Measurements from ENCODE around the gene INTS4. TPM values are rescaled to one million over a fixed set of nuclear protein-coding genes. Genes with fewer than 3 reads are reported as not detected.
"Not testable (repeated sequence)": the region's sequence is repeated elsewhere in the genome, so short reads cannot be mapped to it uniquely, and the experiment has no call there.

INTS4 gene
- total RNA-seq, 1 donor from 2014 or later: 46.9 TPM

- not testable (repeated sequence) for DNase-seq (ENCODE audit: low spot score)
These were observed 51.2 kb downstream of the INTS4 start for GRCh38 chr11:77943296-77943695.

DNA sequence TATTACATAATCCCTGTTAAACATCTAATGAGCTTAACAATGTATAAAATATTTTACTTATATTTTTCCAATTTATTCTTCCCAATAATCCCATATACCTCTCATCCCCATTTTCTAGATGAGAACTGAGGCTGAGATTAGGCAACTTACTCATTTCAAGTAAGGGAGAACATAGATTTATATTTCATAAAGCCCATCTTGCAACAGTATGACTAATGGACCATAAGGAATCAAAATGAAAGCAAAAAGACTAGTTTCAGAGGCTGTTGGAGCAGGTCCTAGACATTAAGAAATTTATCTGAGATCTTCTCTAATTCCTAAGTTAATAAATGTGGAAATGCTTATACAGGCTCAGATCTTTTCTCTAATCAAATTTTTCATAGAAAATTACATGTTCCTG is 52.0 kb downstream of the INTS4 start:
- not testable (repeated sequence) for DNase-seq (ENCODE audit: low spot score)

GRCh38 chr11:77933596-77933995 is 60.9 kb downstream of the INTS4 start:
- not testable (repeated sequence) for DNase-seq (ENCODE audit: low spot score)

- DNase-seq (ENCODE audit: low spot score): not testable (repeated sequence)
These were observed 63.9 kb downstream of the INTS4 start for GRCh38 chr11:77930334-77931208.

DNA sequence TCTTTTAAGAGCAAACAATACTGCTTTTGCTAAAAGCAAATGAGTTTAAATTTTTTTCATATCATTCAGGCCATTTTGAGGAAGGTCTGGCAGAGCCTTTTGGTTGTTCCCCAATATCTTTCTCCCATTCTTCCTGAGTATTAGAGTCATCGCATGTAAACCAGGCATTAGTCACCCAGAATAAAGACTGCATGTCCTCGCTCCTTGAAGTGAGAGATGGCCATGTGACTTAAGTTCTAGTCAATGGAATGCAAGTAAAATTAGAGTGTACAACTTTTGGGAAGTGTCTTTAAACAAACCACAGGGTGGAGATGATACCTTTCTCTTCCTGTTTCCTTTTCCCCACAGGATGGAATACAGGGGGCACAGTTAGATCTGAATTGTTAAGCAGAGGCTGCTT is 76.8 kb downstream of the INTS4 start:
- DNase-seq (ENCODE audit: low spot score): not testable (repeated sequence)

GRCh38 chr11:77914307-77914791 is 80.1 kb downstream of the INTS4 start:
- DNase-seq (ENCODE audit: low spot score): peak; percentile 32

- not testable (repeated sequence) for DNase-seq (ENCODE audit: low spot score)
These were observed 80.7 kb downstream of the INTS4 start for GRCh38 chr11:77913608-77914306.

DNA sequence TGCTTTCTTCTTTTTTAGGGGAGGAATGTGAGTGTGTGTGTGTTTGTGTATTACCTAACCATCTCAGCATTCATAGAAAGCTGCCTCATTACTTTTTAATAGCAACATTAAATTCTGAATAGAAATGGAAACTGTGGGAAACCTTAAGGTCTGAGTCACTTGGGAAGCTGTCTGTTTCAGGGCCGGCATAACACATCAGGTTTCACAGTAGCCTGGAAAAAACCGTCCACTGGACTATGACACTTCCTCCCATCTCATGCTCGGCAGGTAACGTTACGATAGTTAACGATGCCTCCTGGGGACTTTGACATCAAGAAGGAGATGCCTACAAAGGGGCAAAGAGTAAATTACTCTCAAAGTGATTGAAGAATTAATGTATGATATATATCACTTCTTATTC is 83.6 kb downstream of the INTS4 start:
- not testable (repeated sequence) for DNase-seq (ENCODE audit: low spot score)

DNA sequence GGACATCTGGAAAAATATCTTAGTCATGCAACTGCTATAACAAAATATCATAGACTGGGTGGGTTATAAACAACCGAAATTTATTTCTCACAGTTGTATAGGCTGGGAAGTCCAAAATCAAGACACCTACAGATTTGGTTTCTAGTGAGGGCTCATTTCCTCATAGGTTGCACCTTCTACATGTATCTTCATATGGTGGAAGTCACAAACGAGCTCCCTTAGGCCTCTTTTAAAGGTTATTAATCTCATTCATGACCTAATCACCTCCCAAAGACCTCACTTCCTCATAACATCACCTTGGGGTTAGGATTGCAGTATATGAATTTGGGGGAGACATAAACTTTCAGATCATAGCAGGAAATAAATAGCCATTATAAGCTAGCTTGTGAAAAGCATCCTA is 85.2 kb downstream of the INTS4 start:
- no peak for DNase-seq (ENCODE audit: low spot score)

DNA sequence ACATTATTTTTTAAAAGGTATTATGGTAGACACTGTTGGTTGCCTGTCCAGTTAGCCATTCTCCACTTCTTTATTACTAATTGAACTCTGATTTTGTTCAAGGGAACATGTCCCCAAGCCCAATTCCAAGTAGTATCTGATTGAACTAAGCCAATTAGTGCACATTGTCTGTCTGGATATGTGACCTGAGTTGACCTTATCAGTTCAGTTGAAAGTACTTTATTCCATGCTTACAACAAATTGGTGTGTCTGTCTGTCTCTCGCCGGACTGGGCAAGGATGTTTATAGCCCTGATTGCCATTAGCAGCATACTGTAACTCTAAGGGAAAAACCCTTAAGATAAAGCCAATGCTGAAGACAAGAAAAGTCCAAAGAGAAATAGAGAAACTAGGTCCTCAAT is 85.6 kb downstream of the INTS4 start:
- no peak for DNase-seq (ENCODE audit: low spot score)

GRCh38 chr11:77894949-77895348 is 99.5 kb downstream of the INTS4 start:
- not testable (repeated sequence) for DNase-seq (ENCODE audit: low spot score)

DNA sequence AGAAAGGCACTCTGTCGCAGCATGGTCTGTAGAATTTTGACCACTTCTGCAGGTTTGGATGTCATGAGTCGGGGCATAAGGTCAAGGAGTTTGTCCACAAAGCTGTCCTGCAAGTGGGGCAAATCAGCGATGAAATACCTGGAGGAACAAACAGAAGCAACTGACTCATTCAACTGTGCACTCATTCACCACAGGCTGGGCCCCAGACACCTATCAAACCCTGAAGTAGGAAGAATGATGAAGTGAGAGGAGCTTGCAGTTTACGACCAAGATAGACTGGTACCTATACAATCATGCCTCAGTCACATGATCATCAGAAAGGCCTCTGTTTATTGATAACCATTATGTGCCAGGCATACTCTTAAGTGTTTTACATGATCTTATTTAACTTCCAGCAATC is 102.8 kb downstream of the INTS4 start:
- not testable (repeated sequence) for DNase-seq (ENCODE audit: low spot score)

DNA sequence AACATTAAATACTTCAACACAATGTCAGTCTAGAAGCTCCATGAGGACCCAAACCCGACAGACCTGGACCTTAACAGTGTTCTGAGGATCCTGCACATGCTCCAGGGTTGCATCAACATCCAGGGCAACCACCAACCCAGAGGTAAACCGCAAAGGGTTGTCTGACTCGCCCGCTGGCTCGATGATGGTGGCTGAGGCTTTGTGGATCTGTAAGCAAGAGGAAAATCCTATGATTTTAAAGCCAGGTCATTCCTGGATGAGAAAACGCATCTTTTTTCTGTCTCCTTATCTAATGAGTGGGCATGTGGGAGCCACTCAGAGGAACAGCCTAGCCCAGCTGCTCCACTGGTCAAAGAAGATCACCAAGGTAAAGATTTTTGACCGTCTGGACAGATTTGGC is 103.2 kb downstream of the INTS4 start:
- DNase-seq (ENCODE audit: low spot score): not testable (repeated sequence)

- DNase-seq (ENCODE audit: low spot score): not testable (repeated sequence)
These were observed 103.8 kb downstream of the INTS4 start for GRCh38 chr11:77890619-77891056.

DNA sequence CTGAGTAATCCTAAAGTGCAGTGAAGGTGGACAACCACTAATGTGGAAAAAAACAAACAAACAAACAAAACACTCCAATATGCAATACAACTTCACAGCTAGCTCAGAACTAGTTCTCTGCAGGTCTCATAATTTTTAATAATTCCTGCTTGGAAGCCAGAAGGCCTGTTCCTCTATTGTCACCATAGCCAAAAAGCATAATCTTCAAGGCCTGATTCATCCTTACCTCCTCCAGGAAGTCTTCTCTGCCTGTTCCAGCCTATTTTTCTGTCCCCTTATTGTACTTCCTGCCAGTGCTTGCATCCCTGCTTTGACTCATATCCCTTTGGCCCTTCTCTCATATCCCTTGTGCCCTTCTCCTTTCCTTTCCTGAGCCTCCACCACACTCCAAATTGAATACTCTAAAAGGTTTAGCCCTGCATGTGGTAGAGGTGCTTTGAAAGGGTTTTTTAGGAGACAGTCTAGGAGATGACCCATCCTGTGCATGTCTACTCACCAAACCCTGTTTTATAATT is 104.3 kb downstream of the INTS4 start:
- not testable (repeated sequence) for DNase-seq (ENCODE audit: low spot score)

- not testable (repeated sequence) for DNase-seq (ENCODE audit: low spot score)
These were observed 105.4 kb downstream of the INTS4 start for GRCh38 chr11:77889045-77889444.

DNA sequence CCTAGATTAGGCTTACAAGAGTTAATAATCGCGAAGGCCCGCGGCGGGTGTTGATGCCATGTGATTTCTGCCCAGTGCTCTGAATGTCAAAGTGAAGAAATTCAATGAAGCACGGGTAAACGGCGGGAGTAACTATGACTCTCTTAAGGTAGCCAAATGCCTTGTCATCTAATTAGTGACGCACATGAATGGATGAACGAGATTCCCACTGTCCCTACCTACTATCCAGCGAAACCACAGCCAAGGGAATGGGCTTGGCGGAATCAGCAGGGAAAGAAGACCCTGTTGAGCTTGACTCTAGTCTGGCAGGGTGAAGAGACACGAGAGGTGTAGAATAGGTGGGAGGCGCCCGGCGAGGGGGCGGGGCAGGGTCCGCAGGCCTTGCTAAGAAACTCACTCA is 108.1 kb downstream of the INTS4 start:
- no peak for DNase-seq (ENCODE audit: low spot score)

- no peak for DNase-seq (ENCODE audit: low spot score)
These were observed 109.7 kb downstream of the INTS4 start for GRCh38 chr11:77884829-77885190.

- no peak for DNase-seq (ENCODE audit: low spot score)
These were observed 110.2 kb downstream of the INTS4 start for GRCh38 chr11:77884186-77884828.

DNA sequence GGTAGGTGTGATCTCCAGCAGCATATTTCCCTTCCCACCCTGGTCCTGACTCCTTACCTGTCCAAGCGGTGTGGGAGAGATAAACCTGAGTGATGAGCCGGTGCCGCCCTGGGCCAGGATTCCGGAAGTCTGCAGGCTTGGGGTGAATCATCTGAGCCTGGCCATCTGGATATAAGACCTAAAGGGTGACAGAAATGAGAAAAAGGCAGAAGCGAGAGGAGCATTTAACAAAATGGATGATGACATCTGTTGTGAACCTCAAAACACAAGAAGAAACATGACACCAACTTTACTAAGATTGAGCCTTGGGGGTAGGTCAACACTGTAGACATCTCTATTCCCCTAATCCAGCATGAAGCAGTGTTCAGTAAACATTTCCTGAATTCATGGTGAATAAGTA is 110.7 kb downstream of the INTS4 start:
- DNase-seq (ENCODE audit: low spot score): no peak

DNA sequence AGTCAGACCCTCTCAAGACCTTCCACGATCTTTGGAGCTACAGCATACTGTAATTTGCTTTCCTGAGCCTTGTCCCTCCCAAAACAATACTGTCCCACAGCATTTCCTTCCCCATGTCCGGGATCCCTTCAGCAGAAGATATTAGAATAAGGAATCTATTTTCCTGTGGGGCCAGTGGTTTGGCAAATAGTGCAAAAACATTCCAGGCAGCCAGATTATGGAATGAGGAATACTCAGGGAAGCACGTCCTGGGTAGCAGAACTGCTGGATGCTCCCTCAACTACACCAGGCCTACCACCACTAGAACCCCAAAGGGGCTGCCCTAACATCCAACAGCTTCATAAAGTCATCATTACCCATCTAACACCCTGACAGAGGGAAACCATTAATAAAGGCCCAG is 112.1 kb downstream of the INTS4 start:
- no peak for DNase-seq (ENCODE audit: low spot score)

DNA sequence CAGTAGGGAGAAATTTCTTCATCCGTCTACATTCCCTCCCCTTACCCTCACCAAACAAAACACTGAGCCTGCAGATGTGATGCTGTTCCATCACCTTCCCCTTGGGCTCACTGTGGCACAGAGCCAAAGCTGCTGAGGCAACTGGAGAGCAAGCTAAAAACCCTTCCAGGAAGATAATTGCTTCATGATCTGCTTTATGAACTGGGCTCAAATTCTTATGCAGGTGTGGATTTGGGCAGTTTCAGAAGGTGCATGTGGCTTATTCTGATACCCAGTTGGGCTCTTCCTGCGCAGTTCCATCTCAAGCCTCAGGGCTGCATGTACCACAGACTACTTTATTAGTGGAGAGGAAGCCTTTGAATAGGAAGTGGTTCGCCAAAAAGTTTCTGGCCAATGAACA is 115.2 kb downstream of the INTS4 start:
- no peak for DNase-seq (ENCODE audit: low spot score)
